Esophagus squamous epithelium (tissue), 5 donors: Measurements from ENCODE around the gene SPOCK1. TPM values are rescaled to one million over a fixed set of nuclear protein-coding genes. Genes with fewer than 3 reads are reported as not detected.

Experiments
- DNase-seq: peaks from one replicate; lab custom pipeline; 2025; lab: John Stamatoyannopoulos, UW
- H3K27ac ChIP-seq, 4 donors: fragments of 200-600 bp; sonication (generic); one replicate each; pipeline ENCODE4 v1.5.1; 2016 to 2019; ENCODE audit warnings: mild to moderate bottlenecking in 1 of 4
- H3K27me3 ChIP-seq, 4 donors: fragments of 200-600 bp; sonication (generic); 1 replicate in 3 of 4; 2 replicates in 1 of 4; pipeline versions ENCODE4 v1.5.1 to v1.6.0; 2017 to 2021; ENCODE audit warnings: antibody characterized with exemption in 1 of 4
- H3K36me3 ChIP-seq, 3 donors: fragments of 200-600 bp; sonication (generic); one replicate each; pipeline ENCODE4 v1.5.1; 2016 to 2019
- H3K4me1 ChIP-seq, 3 donors: fragments of 200-600 bp; sonication (generic); one replicate each; pipeline ENCODE4 v1.5.1; 2017 to 2019
- H3K4me3 ChIP-seq, 4 donors: fragments of 200-600 bp; sonication (generic); 1 replicate in 3 of 4; 2 replicates in 1 of 4; pipeline ENCODE4 v1.5.1; 2016 to 2019; ENCODE audit warnings: mild to moderate bottlenecking in 2 of 4, moderate library complexity in 1 of 4
- H3K9me3 ChIP-seq, 3 donors: fragments of 200-600 bp; sonication (generic); one replicate each; pipeline ENCODE4 v1.5.1; 2016 to 2019
- POLR2A ChIP-seq, 4 donors: fragments of 450-650 bp; IDR thresholded peaks; one replicate each; pipeline ENCODE4 v1.6.1; 2017; ENCODE audit warnings: antibody characterized with exemption in 4 of 4, mild to moderate bottlenecking in 4 of 4, moderate library complexity in 3 of 4
- WGBS, 2 donors: methylation state at CpG; one replicate each; pipeline ENCODE4 v1.1.5; 2018; 5-methylcytosine and 5-hydroxymethylcytosine counted together
- intact Hi-C: fragments of 100-400 bp; cut with DNase I; formaldehyde crosslinking; loops from one replicate; pipeline ENCODE4 v1.15.0; 2022
- total RNA-seq, 4 donors: library from RNA; depleted of rRNA; stranded (reverse); fragments of >200 nt; gene quantifications; one replicate each; pipeline ENCODE4 v1.1.0, GENCODE V29; 2016
- TF ChIP-seq, protein P1 (sequence below), 6 experiments: fragments of 450-650 bp in 4 of 6; fragments of 200-600 bp in 2 of 6; sonication (generic) in 2 of 6; IDR thresholded peaks; one replicate each; pipeline ENCODE4 v1.5.1; 2016 to 2019; ENCODE audit warnings: antibody characterized with exemption in 6 of 6, mild to moderate bottlenecking in 4 of 6, moderate library complexity in 4 of 6
- donor health status: DM: yes; HTN: yes; CAD: no.

Gene SPOCK1
- total RNA-seq, 4 donors from 2014 or later, result 0.99 to 21.9 (median 8.1) TPM

DNA sequence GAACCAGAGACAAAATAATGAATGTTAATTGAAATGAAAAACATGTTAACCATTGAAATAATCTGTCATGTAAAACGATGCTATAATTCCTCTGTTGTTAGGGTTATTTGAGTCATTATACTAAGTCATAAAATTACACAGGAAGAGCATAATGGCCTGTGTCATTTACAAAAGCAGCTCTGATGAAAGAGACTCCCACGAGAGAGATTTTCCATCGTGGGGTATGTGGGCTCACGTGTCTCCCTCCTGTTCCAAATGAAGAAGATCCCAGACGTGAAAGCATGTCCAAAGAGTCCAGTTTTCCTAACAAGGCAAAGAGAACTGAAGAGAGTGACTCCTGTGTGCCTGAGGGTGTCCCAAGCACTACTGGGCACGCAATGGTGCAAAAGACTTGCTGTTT lies 379.8 kb downstream of the SPOCK1 start:
- intact Hi-C loops, result no loop called here
- Histone ChIP-seq H3K9me3 (no peaks in the 10 kb centered on the region), H3K4me1 (peaks cover 0 to 7% (median 0%) of the 10 kb centered on the region in 3 donors), H3K36me3 (no peaks in the 10 kb centered on the region), H3K27me3 (no peaks in the 10 kb centered on the region), H3K4me3 (no peak overlapping the region), H3K27ac (no peak overlapping the region)
- TF ChIP-seq, protein P1, sequence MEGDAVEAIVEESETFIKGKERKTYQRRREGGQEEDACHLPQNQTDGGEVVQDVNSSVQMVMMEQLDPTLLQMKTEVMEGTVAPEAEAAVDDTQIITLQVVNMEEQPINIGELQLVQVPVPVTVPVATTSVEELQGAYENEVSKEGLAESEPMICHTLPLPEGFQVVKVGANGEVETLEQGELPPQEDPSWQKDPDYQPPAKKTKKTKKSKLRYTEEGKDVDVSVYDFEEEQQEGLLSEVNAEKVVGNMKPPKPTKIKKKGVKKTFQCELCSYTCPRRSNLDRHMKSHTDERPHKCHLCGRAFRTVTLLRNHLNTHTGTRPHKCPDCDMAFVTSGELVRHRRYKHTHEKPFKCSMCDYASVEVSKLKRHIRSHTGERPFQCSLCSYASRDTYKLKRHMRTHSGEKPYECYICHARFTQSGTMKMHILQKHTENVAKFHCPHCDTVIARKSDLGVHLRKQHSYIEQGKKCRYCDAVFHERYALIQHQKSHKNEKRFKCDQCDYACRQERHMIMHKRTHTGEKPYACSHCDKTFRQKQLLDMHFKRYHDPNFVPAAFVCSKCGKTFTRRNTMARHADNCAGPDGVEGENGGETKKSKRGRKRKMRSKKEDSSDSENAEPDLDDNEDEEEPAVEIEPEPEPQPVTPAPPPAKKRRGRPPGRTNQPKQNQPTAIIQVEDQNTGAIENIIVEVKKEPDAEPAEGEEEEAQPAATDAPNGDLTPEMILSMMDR (IDR thresholded peaks at IDR 0.05), result no peak
- no peak for TF ChIP-seq POLR2A (IDR thresholded peaks at IDR 0.05)
- 64 to 66% methylated on average over 6 of the region's 6 CpGs for WGBS, 2 donors
- DNase-seq, result no peak

DNA sequence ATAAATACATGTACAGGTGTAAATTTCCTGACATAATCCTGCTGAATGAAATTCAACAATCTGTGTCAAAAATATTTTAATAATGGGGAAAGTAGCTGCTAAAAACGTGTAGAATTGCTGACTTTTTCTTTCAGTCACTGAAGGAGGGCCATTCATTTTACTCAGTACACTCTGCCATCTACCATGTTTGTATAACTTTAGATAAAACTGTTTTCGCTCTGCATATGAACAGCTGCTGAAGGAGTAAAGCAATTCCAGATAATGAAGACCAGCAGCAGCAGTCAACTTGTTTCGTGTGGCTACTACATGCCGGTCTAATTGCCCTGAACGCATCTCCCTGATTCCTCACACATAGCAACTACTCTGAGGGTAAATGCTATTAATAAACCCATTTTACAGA lies 380.5 kb downstream of the SPOCK1 start:
- TF ChIP-seq, protein P1 (IDR thresholded peaks at IDR 0.05), result no peak
- no peak for TF ChIP-seq POLR2A (IDR thresholded peaks at IDR 0.05)
- intact Hi-C loops, result no loop called here
- Histone ChIP-seq H3K4me3 (no peak overlapping the region), H3K27ac (no peak overlapping the region), H3K36me3 (no peaks in the 10 kb centered on the region), H3K9me3 (no peaks in the 10 kb centered on the region), H3K27me3 (no peaks in the 10 kb centered on the region), H3K4me1 (peaks cover 0 to 7% (median 0%) of the 10 kb centered on the region in 3 donors)
- no peak for DNase-seq
- 79 to 82% methylated on average over 5 of the region's 5 CpGs for WGBS, 2 donors

DNA sequence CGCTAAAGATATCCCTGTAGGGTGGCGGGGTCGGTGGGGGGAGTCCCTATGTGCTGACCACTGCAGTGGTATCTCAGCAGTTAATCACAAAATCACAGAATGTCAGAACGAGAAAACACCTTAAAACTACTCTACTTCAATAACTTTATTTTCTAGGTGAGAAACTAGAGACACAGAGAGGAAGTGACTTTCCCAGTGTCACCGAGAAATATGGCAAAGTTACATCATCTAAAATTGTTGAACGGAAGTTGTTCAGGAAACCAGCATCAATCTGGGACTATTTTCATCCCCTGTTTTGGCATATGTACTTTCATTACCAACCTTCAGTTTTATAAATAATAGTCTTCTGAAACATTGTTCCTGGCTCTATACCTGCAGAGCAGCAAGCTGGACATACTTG lies 384.0 kb downstream of the SPOCK1 start:
- Histone ChIP-seq H3K27ac (no peak overlapping the region), H3K4me1 (no peaks in the 10 kb centered on the region), H3K9me3 (no peaks in the 10 kb centered on the region), H3K36me3 (no peaks in the 10 kb centered on the region), H3K4me3 (no peak overlapping the region), H3K27me3 (no peaks in the 10 kb centered on the region)
- DNase-seq, result no peak
- intact Hi-C loops, result no loop called here
- WGBS, 2 donors, result 63 to 74% methylated on average over 6 of the region's 6 CpGs
- TF ChIP-seq, protein P1 (IDR thresholded peaks at IDR 0.05), result no peak
- no peak for TF ChIP-seq POLR2A (IDR thresholded peaks at IDR 0.05)

GRCh38 chr5:137114529-137114928 lies 384.6 kb downstream of the SPOCK1 start:
- DNase-seq, result no peak
- Histone ChIP-seq H3K27me3 (peaks cover 0 to 5% (median 0%) of the 10 kb centered on the region in 4 donors), H3K27ac (no peak overlapping the region), H3K36me3 (no peaks in the 10 kb centered on the region), H3K9me3 (no peaks in the 10 kb centered on the region), H3K4me1 (no peaks in the 10 kb centered on the region), H3K4me3 (no peak overlapping the region)
- TF ChIP-seq POLR2A (IDR thresholded peaks at IDR 0.05), result no peak
- TF ChIP-seq, protein P1 (IDR thresholded peaks at IDR 0.05), result no peak
- intact Hi-C loops, result no loop called here
- WGBS, 2 donors, result 44 to 52% methylated on average over 2 of the region's 2 CpGs

DNA sequence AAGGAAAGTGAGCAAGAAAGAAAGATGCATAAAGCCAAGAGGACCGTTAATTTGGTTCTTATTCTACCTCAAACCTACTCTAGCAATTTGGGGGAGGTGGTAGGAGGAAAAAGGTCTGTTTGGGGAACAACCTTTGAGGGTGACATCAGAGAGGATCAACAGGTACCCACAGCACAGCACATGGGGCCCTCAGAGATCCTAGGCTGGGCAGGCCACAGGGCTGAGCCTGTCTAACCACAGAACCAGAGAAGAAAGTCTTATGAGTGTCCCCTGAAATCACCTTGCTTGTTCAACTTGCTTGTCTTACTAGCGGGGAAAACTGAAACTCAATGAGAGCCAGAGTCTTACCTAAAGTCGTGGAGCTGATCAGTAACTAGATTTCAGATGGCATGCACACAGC lies 385.2 kb downstream of the SPOCK1 start:
- no peak for TF ChIP-seq POLR2A (IDR thresholded peaks at IDR 0.05)
- TF ChIP-seq, protein P1 (IDR thresholded peaks at IDR 0.05), result no peak
- no peak for DNase-seq
- no peaks in the 10 kb centered on the region for H3K36me3 ChIP-seq
- no peaks in the 10 kb centered on the region for H3K9me3 ChIP-seq
- H3K27me3 ChIP-seq, result peaks cover 0 to 9% (median 0%) of the 10 kb centered on the region in 4 donors
- intact Hi-C loops, result no loop called here
- no peaks in the 10 kb centered on the region for H3K4me1 ChIP-seq
- no peak overlapping the region for H3K27ac ChIP-seq
- H3K4me3 ChIP-seq, result no peak overlapping the region
- 43 to 61% methylated on average over 3 of the region's 3 CpGs for WGBS, 2 donors
